ENCODE data around the gene SBK3.
"Not testable (repeated sequence)": the region's sequence is repeated elsewhere in the genome, so short reads cannot be mapped to it uniquely, and the experiment has no call there.

The SBK3 gene, protein sequence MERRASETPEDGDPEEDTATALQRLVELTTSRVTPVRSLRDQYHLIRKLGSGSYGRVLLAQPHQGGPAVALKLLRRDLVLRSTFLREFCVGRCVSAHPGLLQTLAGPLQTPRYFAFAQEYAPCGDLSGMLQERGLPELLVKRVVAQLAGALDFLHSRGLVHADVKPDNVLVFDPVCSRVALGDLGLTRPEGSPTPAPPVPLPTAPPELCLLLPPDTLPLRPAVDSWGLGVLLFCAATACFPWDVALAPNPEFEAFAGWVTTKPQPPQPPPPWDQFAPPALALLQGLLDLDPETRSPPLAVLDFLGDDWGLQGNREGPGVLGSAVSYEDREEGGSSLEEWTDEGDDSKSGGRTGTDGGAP

DNA sequence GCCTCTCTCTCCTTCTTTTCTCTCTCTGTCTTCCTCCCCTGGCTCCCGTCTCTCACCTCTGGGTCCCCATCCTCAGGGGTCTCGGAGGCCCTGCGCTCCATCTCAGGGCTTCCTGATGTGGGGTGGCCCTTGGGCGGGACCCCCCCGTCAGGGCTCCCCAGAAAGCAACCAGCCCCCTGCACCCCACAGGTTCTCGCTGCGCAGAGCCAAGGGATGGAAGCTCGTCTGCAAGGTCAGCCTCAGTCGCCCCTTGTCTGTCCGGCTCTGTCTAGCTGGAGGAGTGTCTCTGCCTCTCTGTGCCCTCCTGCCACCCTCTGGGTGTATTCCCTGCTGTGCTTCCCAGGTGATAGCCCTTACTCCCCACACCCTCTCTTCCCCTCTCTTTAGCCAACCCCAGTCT lies at the start of gene SBK3:
Gene SBK3 (minus strand): TSS at position 101 of the 400 bp plus-strand sequence. CDS start 0 bp downstream, at position 101.
- DNase-seq: no peak

DNA sequence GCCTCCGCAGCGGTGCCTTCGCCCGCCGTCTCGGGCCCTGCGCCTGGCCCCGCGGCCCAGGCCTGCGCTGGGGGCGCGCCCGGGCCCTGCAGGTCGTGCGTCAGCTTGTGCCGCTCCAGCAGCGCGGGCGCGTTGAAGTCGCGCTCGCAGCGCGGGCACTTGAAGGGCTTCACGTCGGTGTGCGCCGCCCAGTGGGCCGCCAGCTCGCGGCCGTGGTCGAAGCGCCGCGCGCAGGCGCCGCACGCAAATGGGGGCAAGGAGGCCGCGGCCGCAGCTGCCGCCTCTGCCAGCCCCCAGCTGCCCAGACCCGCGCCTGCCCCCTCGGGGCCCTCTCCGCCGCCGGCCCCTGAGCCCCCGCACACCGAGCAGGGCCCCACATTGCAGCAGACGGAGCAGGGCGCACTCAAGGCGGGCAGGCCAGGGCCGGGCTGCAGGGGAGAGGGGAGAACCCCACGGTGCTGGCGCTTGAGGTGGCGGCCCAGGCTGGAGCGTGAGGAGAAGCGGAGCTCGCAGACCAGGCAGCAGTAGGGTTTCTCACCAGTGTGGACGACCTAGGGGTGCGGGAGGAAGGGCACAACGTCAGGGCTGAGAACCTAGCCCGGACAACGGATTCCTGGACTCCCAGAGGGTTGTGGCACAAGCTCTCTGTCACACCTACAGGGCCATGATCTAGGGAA lies 47.9 kb upstream of the SBK3 start:
- DNase-seq: no peak

DNA sequence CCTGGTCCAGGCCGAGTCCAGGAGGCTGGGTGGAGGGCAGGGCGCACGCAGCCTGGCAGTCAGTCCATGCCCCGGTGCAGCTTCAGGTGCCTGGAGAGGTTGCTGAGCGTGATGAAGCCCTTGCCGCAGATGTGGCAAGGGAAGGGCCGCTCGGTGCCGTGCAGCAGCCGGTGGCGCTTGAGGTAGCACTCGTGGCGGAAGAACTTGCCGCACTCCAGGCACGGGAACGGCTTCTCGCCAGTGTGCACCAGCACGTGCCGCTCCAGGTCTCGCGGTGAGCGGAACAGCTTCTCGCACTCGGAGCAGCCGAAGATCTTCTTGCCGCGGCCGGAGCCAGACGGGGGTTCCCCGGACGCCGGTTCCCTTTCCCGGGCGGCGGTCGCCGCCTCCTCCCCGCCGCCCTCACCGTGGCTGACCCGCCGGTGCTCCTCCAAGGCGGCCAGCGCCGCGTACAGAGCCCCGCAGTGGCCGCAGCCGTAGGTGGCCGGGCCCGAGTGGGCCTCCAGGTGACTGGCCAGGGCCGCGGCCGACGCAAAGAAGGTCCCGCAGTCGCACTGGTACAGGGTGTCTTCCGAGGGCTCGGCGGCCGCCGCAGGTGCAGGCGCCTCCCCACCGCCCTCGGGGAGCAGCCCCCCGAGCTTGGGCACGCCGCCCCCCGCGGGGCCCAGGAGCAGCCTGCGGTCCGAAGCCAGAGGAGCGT lies 47.2 kb upstream of the SBK3 start:
- DNase-seq: no peak

DNA sequence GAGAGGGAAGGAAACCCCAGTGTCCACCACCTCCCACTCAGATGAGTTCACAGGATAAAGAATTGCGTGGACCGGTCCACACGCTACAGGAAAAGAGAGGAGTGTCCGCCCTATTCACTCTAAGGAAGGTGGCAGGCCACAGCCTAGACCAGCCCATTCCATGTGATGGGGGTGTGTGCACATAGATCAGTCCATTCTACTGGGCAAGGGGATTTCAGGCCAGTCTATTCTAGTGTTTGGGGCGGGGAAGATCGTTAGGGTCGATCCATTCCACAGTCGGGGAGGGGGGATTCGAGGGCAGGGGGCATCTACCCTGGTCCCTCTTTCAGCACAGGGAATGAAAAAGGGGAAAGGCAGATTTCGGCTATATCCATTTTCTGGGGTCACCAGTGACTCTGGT lies 46.2 kb upstream of the SBK3 start:
- no peak for DNase-seq

DNA sequence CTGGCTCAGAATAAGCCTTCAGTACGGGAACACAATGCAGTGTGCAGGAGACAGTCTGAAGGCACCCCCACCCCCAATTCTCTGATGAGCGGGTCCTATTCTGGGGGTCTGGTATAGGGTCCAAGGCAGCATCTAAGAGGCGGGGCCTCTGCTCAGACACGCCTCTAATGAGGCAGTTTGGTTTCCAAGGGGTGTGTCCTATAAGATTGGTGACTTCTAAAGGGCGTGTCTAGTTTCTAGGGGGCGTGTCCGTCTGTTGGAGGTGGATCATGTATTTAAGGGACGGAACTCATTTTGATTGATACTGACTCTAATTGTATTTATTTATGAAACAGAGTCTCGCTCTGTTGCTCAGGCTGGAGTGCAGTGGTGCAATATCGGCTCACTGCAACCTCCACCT lies 45.3 kb upstream of the SBK3 start:
- no peak for DNase-seq

DNA sequence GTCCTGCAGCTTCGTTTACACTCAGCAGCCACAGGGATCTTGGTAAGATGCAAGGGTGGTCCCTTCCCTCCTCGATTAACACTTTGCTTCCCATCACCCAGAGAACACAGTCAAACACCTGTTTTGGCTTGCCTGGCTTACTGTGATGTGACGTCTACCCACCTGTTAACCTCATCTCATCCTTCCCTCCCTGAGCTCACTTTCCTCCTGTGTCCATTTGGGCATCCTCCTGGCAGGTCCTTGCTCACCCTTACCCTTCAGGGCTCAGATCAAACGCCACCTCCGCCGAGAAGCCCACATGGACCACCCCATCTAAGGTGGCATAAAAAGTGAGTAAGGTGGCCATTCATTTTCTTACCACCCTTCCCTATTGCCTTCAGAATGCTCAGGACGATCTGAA lies 44.8 kb upstream of the SBK3 start:
- DNase-seq: no peak

DNA sequence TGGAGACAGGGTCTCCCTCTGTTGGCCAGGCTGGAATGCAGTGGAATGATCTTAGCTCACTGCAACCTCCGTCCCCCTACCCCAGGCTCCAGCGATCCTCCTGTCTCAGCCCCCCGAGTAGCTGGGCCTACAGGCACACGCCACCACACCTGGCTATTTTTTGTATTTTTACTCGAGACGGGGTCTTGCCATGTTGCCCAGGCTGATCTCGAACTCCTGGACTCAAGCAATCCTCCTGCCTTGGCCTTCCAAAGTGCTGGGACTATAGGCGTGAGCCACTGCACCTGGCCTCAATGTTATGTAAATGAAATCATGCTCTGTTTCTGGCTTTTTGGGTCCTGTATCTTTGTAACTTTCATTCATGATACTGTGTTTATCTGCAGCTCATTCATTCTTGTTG lies 43.4 kb upstream of the SBK3 start:
- DNase-seq: no peak

DNA sequence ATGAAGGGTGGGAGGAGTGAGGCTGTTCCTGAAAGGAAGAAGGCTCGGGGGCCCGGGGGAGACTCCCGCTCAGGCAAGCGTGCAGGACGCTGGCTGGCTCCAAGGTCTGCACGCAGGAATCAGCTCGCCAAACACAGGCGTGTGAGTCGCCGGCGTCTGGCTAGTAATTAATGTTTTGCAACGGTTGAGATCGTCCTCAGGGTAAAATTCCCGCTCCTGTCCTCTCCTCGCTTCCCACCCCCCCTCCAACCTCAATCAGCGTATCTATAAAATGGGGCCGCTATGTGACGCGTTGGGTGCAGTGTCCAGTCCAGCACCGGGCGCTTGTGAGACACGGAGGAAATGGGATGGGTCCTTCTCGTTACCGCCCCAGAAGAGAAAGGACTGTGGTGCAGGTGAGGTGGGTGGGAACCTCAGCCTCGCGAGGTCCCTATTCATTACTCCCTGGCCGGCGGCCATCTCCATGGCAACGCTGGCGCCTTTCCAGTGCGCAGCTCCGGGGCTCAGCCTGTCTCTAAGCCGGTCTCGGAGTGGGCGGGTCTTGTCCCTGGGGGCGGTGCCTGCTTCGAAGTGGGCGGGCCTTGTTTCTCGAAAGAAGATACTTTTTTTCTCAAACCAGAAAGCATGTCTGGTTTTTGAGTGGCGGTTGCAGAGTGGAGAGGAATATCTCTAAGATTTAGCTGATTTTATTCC lies 41.8 kb upstream of the SBK3 start:
- DNase-seq: peak; percentile 93

DNA sequence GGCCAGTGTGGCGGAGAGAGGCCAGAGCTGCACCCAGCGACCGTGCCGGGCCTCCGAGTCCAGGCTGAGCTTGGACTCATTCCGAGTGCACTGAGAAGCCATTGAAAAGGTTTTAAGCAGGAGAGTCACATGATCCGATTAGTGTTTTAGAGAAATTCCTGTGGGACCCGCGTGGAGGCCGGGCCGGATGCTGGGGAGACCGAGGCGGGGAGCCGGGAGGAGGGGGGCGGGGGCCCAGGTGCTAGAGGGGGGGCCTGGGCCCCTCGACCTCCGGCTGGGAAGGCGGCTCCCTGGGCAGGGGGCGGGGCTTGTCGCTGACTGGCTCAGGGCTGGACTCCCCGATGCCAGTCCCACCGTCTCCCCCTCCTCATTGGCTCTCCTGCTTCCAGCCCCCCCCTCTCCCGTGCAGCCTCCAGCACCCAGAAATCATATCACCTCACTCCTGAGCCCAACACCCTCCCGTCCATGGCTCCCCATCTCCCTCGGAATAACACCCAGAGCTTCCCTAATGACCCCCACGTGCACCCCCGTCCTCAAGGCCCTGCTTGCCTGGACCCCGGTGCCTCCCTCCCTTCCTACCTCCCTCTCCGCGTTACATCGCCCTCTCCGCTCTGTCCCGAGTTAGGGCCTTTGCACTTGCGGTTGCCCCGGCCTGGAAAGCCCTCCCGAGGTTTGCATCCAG lies 40.5 kb upstream of the SBK3 start:
- DNase-seq: peak; percentile 70

DNA sequence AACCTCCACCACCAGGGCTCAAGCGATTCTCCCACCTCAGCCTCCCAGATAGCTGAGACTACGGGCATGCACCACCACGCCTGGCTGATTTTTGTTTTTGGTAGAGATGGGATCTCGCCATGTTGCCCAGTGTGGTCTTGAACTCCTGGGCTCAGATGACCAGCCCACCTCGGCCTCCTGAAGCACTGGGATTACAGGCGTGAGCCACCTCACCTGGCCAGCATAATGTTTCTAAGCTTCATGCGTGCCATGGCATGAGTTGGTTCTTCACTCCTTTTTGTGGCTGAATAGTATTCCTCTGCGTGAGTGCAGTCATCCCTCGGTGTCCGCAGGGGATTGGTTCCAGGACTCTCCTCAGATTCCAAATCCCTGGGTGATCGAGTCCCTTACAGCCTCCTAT lies 39.5 kb upstream of the SBK3 start:
- no peak for DNase-seq

DNA sequence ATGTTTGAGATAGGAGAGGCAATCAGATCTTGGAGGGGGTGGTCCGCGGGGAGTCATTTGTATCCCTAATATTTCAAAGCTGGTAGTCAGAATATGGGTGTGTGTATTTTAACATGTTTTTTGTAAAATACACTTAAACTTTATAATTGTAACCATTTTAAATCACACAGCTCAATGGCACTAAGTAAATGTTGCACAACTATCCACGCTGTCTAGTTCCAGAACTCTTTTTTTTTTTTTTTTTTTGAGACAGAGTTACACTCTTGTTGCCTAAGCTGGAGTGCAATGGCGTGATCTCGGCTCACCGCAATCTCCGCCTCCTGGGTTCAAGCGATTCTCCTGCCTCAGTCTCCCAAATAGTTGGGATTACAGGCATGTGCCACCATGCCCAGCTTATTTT lies 38.6 kb upstream of the SBK3 start:
- not testable (repeated sequence) for DNase-seq

DNA sequence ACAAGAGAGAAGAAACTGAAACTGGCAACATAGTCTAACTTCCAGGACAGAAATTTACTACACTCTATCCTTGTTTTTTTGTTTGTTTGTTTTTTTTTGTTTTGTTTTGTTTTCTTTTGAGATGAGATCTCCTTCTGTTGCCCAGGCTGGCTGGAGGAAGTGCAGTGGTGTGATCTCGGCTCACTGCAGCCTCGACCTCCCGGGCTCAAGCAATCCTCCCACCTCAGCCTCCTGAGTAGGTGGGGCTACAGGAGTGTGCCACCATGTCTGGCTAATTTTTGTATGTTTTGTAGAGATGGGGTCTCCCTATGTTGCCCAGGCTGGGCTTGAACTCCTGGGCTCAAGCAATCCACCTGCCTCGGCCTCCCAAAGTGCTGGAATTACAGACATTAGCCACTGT lies 36.9 kb upstream of the SBK3 start:
- not testable (repeated sequence) for DNase-seq

DNA sequence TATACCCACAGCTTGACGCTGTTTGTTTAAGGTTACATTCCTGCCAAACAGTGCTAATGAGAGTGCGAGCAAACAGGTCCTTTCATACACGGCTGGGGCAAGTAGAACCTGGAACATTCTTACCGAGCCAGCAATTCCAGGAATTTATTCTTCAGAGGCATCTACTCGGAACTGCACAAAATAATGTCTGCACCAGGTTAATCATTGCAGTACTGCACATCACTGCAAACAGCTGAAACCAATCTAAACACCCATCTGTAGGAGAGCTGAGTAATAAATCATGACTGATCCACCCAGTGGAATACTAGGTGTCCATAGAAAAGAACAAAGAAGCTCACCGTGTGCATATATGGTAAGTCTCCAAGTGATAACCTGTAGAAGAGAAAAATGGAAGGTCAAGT lies 36.5 kb upstream of the SBK3 start:
- DNase-seq: no peak

DNA sequence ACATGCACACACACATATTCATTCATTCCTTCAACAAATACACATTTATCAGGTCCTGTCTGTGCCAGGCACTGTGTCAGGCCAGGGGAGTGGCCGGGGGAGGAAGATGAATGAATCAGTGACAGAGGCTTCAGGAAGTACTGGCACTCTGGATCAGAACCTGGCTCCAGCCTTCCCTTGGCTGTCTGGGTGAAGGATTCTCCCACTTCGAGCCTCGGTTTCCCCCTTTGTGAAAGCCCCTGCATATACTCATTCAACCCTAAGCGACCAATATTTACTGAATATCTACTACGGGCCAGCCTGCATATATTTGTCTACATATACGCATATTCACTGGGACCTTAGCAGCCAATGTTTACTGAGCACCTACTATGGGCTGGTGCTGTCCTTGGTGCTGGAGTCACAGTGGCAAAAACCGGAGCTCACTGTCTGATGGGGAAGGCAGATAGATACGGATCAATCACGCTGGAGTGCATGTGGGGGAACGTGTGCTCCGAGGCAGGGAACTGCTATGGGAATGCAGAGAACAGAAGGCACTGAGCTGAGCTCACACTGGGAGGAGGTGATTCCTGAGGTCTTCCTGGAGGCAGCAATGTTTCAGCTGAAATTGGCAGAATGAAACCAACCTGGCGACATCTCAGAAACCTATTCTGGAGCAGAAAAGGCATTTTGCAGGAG lies 35.9 kb upstream of the SBK3 start:
- no peak for DNase-seq

DNA sequence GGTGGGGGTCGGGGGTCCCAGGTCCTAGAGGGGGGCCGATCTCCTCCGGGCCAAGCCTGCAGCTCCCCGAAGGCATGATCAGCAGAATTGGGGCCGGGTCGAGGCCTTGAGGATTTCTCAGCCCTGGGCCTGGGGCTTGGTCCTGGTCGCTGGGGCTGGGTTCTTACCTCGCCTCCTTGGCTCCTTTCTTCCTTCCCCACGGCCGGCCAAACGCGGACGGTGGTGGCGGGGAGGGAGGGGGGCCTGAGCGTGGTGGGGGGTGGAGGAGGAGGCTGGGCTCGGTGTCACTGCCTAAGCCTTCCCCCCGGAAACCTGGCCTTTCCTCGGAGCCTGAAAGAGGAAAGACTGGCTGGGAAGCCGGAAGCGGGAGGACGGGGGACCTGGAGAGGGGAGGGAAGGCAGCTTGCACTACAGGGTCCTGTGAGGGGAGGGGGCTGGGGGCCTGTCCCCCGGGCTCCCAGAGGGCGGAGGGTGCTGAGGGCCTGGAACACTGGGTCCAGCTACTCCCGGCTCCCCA lies 35.3 kb upstream of the SBK3 start, which contains the start of gene ZNF579:
Gene ZNF579 (minus strand): TSS at position 221 of the 517 bp plus-strand sequence. CDS start 1,209 bp downstream, outside the sequence.
- DNase-seq: peak; percentile 83

DNA sequence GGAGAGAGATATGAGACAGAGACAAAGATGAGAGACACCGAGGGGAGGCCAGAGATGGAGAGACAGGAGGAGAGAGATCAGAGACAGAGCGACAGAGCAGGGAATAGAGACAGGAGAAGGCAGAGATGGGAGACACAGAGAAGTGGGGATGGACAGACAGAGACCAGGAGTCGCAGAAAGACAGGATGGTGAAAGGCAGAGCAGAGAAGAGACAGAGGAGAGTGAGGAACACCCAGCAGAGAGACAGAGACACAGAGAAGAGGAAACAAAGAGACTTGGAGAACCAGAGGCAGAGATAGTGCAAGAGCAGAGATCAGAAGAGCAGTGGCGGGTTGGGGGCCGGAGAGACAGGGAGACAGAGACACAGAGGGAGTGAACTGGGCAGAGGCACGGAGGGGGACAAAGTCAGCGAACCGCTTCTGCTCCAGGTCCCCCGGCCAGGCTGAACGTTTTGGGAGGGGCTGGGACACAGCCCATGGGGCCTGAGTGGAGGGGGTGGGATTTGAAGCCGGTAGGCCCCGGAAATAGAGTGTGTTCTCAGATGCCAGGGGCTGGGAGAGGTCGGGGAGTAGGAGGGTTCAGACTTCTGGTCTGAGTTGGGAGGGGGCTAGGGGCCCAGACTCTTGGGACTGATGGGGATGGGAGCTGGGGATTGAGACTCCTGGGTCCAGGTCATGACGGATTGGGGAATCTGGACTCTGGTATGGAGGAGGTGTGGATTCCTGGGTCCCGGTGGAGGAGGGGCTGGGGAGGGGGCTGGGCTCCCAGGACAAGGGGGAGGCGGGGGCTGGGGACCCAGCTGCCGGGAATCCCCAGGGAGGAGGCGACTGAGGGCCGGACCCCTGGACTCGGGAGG lies 34.7 kb upstream of the SBK3 start:
- no peak for DNase-seq

DNA sequence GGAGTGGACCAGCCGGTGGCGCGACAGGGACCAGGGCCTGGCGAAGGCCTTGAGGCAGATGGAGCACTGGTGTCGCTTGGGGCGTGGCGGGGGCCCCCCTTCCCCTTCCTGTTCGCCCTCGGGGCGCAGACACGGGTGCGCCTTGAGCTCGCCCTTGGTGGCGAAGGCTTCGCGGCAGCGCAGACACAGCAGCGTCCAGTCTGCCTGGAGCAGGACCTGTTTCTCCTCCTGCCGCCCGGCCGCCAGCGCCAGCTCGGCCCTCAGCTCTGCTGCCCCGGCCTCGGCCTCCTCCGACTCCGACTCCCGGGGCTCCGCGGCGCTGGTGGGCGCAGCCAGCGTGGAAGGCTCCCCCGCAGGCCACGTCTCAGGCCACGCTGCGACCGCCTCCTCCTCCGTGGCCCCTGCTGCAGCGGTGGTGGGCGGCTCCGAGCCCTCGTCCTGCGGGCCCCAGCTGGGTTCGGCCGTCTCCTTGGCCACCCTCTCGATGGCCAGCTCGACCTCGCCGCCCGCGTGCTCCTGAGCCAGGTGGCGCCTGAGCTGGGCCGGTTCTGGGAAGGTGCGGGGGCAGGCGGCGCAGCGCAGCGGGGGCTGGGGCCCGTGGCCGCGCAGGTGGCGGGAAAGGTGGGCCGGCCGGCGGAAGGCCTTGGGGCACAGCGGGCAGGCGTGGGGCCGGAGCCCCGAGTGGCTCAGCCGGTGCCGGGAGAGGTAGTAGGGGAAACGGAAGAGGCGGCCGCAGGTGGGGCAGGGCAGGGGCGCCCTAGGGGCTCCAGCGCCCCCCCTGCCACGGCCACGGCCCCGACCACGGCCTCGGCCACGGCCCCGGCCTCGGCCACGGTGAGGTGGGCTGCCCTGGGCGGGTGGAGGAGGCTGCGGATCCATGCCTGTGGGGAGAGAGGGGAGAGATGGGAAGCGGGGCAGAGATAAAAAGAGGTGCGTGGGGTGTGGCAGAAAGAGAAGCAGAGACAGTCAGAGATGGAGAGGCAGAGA lies 33.7 kb upstream of the SBK3 start:
- no peak for DNase-seq

DNA sequence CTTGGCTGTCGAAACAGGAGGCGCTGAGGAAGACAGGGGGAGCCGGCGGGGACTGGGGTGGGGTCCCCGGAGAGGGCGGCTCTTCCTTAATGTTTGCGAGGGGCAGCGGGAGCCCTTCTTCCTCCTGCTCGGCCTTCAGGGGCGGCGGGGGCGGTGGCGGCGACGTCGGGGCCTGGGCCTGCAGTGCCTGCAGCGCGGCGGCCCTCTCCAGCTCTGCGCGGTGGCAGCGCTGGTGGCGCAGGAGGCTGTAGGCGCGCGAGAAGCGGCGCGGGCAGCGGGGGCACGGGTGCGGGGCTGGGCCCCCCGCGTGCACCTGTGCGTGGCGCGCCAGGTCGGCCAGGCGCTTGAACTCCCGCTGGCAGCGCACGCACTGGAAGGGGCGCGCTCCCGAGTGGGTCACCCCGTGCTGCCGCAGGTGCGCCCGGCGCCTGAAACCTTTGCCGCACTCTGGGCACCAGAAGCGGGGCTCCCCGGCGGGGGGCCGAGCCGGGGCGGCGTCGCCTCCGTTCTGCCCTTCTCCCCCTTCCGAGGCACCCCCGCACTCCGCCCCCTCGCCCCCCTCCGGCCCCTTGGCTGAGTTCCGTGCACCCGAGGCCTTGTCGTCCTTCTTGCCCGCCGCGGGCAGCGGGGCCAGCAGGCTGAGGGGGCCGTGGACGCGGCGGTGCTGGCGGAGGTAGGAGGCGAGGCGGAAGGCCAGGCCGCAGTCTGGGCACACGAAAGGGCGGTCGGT lies 32.9 kb upstream of the SBK3 start:
- no peak for DNase-seq

DNA sequence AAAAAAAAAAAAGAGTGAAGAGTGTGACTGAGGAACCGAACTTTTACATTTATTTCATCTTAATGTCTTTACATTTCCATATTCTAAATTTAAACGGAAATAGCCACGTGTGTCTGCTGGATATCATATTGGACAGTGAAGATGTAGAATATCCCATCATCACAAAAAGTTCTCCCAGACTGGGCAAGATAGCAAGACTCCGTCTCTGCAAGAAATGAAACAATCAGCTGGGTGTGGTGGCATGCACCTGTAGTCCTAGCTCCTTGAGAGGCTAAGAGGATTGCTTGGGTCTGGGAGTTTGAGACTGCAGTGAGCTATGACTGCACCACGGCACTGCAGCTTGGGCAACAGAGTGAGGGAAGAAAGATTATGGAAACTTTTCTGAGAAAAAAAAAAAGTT lies 31.4 kb upstream of the SBK3 start:
- no peak for DNase-seq
